Fibroblast of lung (primary cell): ENCODE measurements around the gene SDS. TPM values are rescaled to one million over a fixed set of nuclear protein-coding genes. Genes with fewer than 3 reads are reported as not detected.

Experiments used
- DNase-seq, 2 donors: peaks; one replicate each; pipeline versions ENCODE4 v3.0.0 to v3.0.0-alpha.2; 2010; ENCODE audit warnings: low read depth in 2 of 2
- H2AFZ ChIP-seq: 2 replicates; pipeline ENCODE4 v1.5.1; 2012; ENCODE audit warnings: low read length, control low read depth, inconsistent platforms
- H3K27ac ChIP-seq: 2 replicates; pipeline ENCODE4 v1.5.1; 2011; ENCODE audit warnings: low read length, control low read depth; ENCODE audit not compliant: insufficient read depth
- H3K27me3 ChIP-seq: 2 replicates; pipeline ENCODE4 v1.5.1; 2011; ENCODE audit warnings: mild to moderate bottlenecking, low read length; ENCODE audit not compliant: control insufficient read depth, insufficient read depth
- H3K36me3 ChIP-seq: 2 replicates; pipeline ENCODE4 v1.5.1; 2011; ENCODE audit warnings: low read length; ENCODE audit not compliant: control insufficient read depth, insufficient read depth
- H3K4me1 ChIP-seq: 2 replicates; pipeline ENCODE4 v1.5.1; 2011; ENCODE audit warnings: low read length; ENCODE audit not compliant: control insufficient read depth, insufficient read depth; ENCODE audit errors: extremely low read depth
- H3K4me2 ChIP-seq: 2 replicates; pipeline ENCODE4 v1.5.1; 2011; ENCODE audit warnings: low read length, control low read depth; ENCODE audit not compliant: insufficient read depth; ENCODE audit errors: extremely low read depth
- H3K4me3 ChIP-seq, 4 experiments: fragments of 200-600 bp in 1 of 4; sonication (generic) in 1 of 4; replicated peaks in 1 of 4; 2 replicates each; pipeline ENCODE4 v1.5.1; 2011 to 2016; ENCODE audit warnings: low read length in 4 of 4, low read depth in 3 of 4, mild to moderate bottlenecking in 3 of 4, control low read depth in 2 of 4, inconsistent platforms in 1 of 4, mixed read lengths in 1 of 4; ENCODE audit not compliant: insufficient read depth in 1 of 4; ENCODE audit errors: control extremely low read depth in 1 of 4
- H3K79me2 ChIP-seq: 2 replicates; pipeline ENCODE4 v1.5.1; 2012; ENCODE audit warnings: mild to moderate bottlenecking, low read length, inconsistent platforms; ENCODE audit not compliant: control insufficient read depth, insufficient read depth
- H3K9ac ChIP-seq: 2 replicates; pipeline ENCODE4 v1.5.1; 2011; ENCODE audit warnings: mild to moderate bottlenecking, low read length, control low read depth; ENCODE audit not compliant: insufficient read depth
- H3K9me3 ChIP-seq: 2 replicates; pipeline ENCODE4 v1.5.1; 2012; ENCODE audit warnings: low read depth, low read length; ENCODE audit not compliant: control insufficient read depth, insufficient read depth
- H4K20me1 ChIP-seq: 2 replicates; pipeline ENCODE4 v1.5.1; 2011; ENCODE audit warnings: low read length; ENCODE audit not compliant: control insufficient read depth, insufficient read depth; ENCODE audit errors: extremely low read depth
- CTCF ChIP-seq, 2 donors: IDR thresholded peaks in 1 of 2; conservative IDR thresholded peaks in 1 of 2; 1 replicate in 1 of 2; 2 replicates in 1 of 2; pipeline ENCODE4 v1.5.1; 2011 to 2012; ENCODE audit warnings: low read length in 2 of 2, control low read depth in 1 of 2, inconsistent platforms in 1 of 2, low read depth in 1 of 2, mild to moderate bottlenecking in 1 of 2
- EZH2 ChIP-seq: IDR thresholded peaks from 2 replicates; pipeline ENCODE4 v1.5.1; 2012; ENCODE audit warnings: low read length, control low read depth, mild to moderate bottlenecking; ENCODE audit errors: missing control alignments
- polyA plus RNA-seq, 2 donors: library from polyadenylated mRNA; depleted of rRNA in 1 of 2; stranded (reverse) in 1 of 2; unstranded in 1 of 2; fragments of >200 nt; gene quantifications; 2 replicates each; pipeline ENCODE4 v1.2.1, GENCODE V29; 2011 to 2012; ENCODE audit warnings: missing spikeins in 1 of 2
- total RNA-seq: library from RNA; depleted of rRNA; stranded (reverse); fragments of >200 nt; gene quantifications from 2 replicates; pipeline ENCODE4 v1.2.1, GENCODE V29; 2014

SDS gene
- total and polyA plus RNA-seq, 2 donors (not counting 1 experiment from before 2014, with no cell fraction given): not detected

- no peaks in the 10 kb centered on the region for H3K4me1 ChIP-seq
- TF ChIP-seq EZH2 (no peak), CTCF (conservative IDR thresholded peaks at IDR 0.05 in 1 of 2, IDR thresholded peaks at IDR 0.05 in 1 of 2; ENCODE audit: low read depth in 1 of 2, low read length in 2 of 2) (no peak)
- H2AFZ ChIP-seq: no peak overlapping the region
- no peaks in the 10 kb centered on the region for H3K9me3 ChIP-seq
- H3K27ac ChIP-seq: no peak overlapping the region
- H3K36me3 ChIP-seq: peaks cover 7% of the 10 kb centered on the region
- no peak for DNase-seq
- H3K4me2 ChIP-seq: no peak overlapping the region
- no peak overlapping the region for H3K4me3 ChIP-seq
- no peaks in the 10 kb centered on the region for H3K79me2 ChIP-seq
- H3K27me3 ChIP-seq: no peaks in the 10 kb centered on the region
- no peak overlapping the region for H3K9ac ChIP-seq
- no peaks in the 10 kb centered on the region for H4K20me1 ChIP-seq
Observed at GRCh38 chr12:113374823-113375428, 28.8 kb downstream of the SDS start.

GRCh38 chr12:113373969-113374368, 29.7 kb downstream of the SDS start:
- Histone ChIP-seq H3K4me3 (no peak overlapping the region), H3K9ac (no peak overlapping the region), H3K9me3 (no peaks in the 10 kb centered on the region), H2AFZ (no peak overlapping the region), H3K4me1 (no peaks in the 10 kb centered on the region), H3K4me2 (no peak overlapping the region), H3K27ac (no peak overlapping the region), H3K79me2 (no peaks in the 10 kb centered on the region), H4K20me1 (no peaks in the 10 kb centered on the region), H3K27me3 (no peaks in the 10 kb centered on the region), H3K36me3 (peaks cover 7% of the 10 kb centered on the region)
- no peak for DNase-seq
- no peak for TF ChIP-seq CTCF (conservative IDR thresholded peaks at IDR 0.05 in 1 of 2, IDR thresholded peaks at IDR 0.05 in 1 of 2; ENCODE audit: low read depth in 1 of 2, low read length in 2 of 2)
- TF ChIP-seq EZH2: no peak

GRCh38 chr12:113373440-113373839, 30.2 kb downstream of the SDS start:
- Histone ChIP-seq H3K9me3 (no peaks in the 10 kb centered on the region), H3K36me3 (peaks cover 7% of the 10 kb centered on the region), H3K4me2 (no peak overlapping the region), H3K79me2 (no peaks in the 10 kb centered on the region), H3K27me3 (no peaks in the 10 kb centered on the region), H4K20me1 (no peaks in the 10 kb centered on the region), H3K27ac (no peak overlapping the region), H2AFZ (no peak overlapping the region), H3K4me1 (no peaks in the 10 kb centered on the region), H3K9ac (no peak overlapping the region), H3K4me3 (no peak overlapping the region)
- no peak for DNase-seq
- no peak for TF ChIP-seq EZH2
- no peak for TF ChIP-seq CTCF (conservative IDR thresholded peaks at IDR 0.05 in 1 of 2, IDR thresholded peaks at IDR 0.05 in 1 of 2; ENCODE audit: low read depth in 1 of 2, low read length in 2 of 2)
